Activated CD4-positive, alpha-beta T cell treated with anti-CD3 and anti-CD28 coated beads for 1 hour (primary cell): ENCODE results near the gene OR6J1.
"Not testable (repeated sequence)": the region's sequence is repeated elsewhere in the genome, so short reads cannot be mapped to it uniquely, and the experiment has no call there.

Experiments
- DNase-seq: peaks from one replicate; pipeline ENCODE4 v3.0.0-alpha.2; 2020

Gene OR6J1

DNA sequence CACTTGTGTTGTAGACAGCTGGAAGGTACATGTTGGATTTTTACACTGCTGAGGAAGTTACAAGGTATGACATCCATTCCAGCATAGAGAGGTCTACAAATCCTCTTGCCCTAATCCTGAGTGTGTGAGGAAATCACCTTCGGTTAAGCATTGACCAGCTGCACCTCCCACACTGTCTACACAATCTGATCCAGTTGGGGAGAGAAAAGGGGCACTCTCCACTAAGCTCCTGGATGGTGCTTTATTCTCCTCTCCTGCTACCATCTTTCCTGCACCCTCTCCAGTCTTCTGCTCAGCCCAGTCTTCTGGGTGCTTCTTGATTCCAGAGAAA, at the start of gene OR6J1:
OR6J1 (minus strand) TSS at position 48 of the 331 bp plus-strand sequence. CDS start 9,541 bp downstream, outside the sequence.
- DNase-seq, result no peak

DNA sequence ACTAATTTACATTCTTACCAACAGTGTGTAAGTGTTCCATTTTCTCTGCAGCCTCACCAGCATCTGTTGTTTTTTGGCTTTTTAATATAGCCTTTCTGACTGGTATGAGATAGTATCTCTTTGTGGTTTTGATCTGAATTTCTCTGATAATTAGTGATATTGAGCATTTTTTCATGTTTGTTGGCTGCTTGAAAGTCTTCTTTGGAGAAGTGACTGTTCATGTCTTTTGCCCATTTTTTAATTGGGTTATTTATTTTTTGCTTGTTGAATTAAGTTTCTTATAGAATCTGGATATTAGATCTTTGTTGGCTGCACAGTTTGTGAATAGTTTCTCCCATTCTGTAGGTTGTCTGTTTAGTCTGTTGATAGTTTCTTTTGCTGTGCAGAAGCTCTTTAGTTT, 48.0 kb upstream of the OR6J1 start:
- no peak for DNase-seq

DNA sequence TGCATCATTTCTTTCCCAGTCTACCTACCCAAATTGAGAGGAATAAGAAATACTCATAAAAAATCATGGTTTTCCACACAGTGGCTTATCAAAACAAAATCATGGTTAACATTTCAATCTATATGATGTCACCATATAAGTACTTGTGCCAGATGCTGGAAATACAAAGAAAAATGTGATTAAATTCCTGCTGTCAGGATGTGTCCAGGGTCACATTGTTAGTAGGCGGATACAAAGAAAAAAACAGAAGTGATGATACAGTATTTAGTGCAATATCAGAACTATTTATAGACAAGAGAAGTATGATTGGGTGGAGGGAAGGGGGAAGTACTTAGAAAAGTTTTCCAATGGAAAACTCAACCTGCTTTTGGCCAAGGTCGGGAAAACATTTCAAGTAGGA, 47.0 kb upstream of the OR6J1 start:
- no peak for DNase-seq

DNA sequence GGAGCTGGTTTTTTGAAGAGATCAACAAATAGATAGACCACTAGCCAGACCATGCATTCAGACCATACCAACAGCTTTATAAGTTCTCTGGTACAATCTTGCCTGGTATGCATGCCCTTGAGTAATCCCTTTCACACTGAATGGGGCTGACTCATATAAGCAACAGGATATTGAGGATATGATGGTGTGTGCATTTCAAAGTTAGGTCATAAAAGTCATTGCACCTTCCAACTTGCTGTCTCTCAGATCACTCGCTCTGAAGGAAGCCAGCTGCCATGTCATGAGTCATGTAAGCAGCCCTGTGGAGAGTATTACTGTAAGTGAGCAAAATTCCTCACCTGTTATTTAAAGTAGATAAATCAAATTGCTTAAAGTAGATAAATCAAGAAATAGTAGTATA, 45.0 kb upstream of the OR6J1 start:
- no peak for DNase-seq

DNA sequence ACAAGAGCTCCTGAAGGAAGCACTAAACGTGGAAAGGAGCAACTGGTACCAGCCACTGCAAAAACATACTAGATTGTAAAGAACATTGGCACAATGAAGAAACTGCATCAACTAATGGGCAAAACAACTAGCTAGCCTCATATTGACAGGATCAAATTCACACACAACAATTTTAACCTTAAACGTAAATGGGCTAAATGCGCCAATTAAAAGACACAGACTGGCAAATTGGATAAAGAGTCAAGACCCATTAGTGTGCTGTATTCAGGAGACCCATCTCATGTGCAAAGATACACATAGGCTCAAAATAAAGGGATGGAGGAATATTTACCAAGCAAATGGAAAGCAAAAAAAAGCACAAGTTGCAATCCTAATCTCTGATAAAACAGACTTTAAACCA, 43.8 kb upstream of the OR6J1 start:
- not testable (repeated sequence) for DNase-seq

DNA sequence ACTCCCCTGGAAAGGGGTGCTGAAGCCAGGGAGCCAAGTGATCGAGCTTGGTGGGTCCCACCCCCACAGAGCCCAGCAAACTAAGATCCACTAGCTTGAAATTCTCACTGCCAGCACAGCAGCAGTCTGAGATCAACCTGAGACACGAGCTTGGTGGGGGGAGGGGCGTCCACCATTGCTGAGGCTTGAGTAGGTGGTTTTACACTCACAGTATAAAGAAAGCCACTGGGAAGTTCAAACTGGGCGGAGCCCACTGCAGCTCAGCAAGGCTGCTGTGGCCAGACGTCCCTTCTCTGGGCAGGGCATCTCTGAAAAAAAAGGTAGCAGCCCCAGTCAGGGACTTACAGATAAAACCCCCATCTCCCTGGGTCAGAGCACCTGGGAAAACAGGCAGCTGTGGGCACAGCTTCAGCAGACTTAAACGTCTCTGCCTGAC, 42.0 kb upstream of the OR6J1 start:
- not testable (repeated sequence) for DNase-seq

DNA sequence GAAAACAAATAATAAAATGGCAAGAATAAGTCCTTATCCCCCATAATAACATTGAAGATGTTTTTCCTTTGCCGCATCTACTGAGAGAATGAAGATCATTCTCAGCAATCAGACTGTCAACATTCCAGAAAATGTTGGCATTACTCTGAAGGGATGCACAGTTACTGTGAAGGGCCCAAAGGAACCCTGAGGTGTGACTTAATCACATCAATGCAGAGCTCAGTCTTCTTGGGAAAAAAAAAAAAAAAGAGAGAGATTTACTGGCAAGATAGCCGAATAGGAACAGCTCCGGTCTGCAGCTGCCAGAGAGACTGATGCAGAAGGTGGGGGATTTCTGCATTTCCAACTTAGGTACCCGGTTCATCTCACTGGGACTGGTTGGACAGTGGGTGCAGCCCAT, 41.3 kb upstream of the OR6J1 start:
- DNase-seq, result no peak

DNA sequence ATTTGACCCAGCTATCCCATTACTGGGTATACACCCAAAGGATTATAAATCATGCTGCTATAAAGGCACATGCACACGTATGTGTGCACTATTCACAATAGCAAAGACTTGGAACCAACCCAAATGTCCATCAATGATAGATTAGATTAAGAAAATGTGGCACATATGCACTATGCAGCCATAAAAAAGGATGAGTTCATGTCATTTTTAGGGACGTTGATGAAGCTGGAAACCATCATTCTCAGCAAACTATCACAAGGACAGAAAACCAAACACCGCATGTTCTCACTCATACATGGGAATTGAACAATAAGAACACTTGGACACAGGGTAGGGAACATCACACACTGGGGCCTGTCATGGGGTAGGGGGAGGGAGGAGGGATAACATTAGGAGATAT, 39.3 kb upstream of the OR6J1 start:
- not testable (repeated sequence) for DNase-seq

DNA sequence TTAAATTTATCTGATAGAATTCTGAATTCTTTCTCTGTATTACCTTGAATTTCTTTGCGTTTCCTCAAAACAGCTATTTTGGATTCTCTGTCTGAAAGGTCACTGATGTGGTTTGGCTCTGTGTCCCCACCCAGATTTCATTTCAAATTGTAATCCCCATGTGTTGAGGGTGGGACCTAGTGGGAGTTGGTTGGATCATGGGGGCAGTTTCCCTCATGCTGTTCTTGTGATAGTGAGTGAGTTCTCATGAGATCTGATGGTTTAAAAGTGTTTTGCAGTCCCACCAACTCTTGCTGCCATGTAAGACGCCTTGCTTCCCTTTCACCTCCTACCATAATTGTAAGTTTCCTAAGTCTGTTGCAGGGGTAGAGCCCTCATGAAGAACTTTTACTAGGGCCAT, 34.1 kb upstream of the OR6J1 start:
- DNase-seq, result no peak

DNA sequence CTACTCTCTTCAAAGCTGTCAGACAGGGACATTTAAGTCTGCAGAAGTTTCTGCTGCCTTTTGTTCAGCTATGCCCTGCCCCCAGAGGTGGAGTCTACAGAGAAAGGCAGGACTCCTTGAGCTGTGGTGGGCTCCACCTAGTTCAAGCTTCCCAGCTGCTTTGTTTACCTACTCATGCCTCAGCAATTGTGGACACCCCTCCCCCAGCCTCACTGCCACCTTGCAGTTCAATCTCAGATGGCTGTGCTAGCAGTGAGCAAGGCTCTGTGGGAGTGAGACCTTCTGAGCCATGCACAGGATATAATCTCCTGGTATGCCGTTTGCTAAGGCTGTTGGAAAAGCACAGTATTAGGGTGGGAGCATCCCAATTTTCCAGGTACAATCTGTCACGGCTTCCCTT, 33.4 kb upstream of the OR6J1 start:
- DNase-seq, result not testable (repeated sequence)

DNA sequence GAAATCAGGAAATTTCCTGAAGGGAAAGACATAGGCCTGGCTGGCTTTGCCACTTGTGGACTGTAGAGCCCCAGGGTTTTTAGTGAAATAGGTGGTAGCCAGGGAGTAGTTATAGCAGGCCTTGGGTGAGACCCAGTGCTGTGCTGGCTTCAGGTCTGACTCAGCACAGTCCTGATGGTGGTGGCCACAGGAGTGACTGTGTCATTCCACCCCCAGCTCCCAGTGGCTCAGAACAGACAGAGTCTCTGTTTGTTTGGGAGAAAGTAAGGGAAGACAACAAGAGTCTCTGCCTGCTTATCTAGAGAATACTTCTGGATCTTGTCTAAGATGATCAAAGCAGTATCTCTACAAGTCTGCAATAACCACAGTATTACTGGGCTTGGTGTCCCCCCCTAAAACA, 27.5 kb upstream of the OR6J1 start:
- no peak for DNase-seq

DNA sequence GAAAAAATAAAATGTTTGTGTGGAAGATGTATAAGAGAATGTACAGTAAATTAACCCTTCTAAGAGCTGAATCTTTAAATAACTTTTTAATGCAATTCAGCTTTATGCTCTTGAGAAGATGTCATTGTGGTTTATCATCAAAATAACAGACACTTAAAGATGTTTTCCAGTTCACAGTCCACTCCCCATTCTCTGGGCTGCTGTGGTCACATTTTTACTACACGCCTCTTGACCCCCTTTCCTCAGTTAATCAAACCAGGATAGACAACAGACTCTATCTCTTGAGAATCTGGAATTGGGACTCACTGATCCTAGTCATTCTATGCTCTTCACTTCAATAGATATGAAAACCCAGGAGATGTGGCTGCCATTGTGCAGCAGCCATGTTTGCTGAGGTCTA, 24.7 kb upstream of the OR6J1 start:
- no peak for DNase-seq

DNA sequence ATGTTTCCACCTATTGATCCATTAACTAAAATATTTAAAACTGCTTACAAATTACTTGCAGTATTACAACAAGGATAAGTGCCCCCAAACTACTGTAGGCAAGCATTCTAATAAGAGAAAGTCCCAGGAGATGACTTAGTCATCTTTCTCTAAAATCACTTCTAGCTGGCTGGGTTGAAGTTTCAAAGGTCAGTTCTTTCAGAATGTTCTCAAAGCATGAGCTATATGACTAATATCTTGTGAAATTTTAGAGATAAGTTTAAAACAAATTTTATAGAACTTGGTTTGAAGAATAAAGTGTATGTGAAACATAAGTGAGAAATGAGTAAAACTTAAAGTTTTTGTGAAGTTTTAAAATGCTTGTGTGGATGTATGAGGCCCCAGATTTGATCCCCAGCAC, 24.3 kb upstream of the OR6J1 start:
- DNase-seq, result no peak

DNA sequence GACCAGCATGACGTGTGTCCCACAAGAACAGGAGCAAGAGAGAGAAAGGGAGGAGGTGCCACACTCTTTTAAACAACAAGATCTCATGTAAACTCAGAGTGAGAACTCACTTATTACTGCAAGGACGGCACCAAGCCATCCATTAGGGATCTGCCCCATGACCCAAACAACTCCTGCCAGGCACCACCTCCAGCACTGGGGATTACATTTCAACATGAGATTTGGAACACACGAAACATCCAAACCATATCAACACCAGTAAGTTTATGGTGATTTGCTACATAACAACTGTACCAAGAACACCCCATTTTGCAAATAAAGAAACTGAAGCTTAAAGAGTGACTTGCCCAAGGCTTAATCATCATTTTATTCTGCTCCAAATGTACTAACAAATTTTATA, 23.7 kb upstream of the OR6J1 start:
- DNase-seq, result no peak

DNA sequence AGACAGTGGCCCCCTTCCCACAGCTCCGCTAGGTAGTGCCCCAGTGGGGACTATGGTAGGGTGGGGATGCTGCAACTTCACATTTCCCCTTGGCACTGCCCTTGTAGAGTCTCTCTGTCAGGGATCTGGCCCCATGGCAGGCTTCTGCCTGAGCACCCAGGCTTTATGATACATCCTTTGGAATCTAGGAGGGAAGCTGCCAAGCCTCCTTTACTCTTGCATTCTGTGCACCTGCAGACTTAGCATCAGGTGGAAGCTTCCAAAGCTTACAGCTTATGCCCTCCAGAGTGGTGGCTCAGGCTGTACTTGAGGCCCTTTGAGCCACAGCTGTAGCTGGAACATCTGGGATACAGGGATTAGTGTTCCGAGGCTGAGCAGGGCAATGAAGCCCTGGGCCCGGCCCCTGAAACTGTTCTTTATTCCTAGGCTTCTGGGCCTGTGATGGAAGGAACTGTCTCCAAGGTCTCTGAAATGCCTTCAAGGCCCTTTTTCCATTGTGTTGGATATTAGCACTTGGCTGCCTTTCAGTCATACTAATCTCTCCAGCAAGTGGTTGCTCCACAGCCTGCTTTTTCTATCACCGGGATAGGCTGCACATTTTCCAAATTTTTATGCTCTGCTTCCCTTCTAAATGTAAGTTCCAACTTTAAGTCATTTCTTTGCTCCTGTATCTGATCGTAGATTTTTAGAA, 22.2 kb upstream of the OR6J1 start:
- DNase-seq, result no peak

DNA sequence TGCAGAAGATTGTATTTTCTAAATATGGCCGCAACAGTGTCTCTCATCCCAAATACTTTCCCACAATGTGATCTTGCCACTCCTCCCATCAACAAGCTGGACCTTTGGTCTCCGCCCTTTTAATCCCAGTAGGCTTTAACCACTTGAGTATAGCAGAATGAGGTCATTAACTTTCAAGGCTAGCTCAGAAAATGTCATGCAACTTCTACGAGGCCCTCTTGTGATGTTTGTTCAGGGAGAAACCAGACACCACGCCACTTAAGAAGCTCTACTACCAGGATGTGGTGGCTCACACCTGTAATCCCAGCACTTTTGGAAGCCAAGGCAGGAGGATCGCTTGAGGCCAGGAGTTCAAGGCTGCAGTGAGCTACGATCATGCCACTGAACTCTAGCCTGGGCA, 20.1 kb upstream of the OR6J1 start:
- DNase-seq, result no peak

DNA sequence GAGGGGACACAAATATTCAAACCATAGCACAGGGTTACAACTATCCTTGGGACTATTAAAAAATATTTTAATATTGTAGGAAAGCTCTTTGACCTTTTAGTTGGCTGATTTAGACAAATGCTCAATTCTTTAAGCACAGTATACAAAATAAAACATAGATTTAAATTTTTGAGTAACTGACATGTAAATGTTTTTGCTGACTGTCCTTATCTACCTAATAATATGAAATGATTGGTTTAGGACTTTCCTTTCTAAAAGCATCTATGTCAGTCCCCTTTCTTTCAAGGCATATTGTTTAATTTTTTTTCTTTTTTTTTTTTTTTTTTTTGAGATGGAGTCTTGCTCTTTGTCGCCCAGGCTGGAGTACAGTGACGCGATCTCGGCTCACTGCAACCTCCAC, 16.5 kb upstream of the OR6J1 start:
- DNase-seq, result no peak

DNA sequence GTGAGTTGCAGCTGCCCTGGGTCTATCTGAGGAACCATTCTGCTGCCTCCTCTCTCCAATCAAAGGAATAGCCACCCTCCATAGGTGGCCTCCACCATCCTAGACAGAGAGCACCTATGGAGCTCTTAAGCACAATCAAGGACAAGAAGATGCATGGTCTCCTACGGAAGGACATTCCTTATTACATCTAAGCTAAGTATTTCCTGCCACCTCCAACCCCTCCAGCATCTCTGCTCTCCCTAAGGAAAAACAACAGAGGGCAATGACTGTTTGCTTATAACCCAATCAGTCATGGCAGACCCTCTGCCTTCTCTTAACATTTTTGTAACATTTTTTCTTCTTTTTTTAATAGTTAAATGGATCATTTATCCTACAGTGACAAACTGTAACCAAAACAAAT, 14.8 kb upstream of the OR6J1 start:
- DNase-seq, result no peak

DNA sequence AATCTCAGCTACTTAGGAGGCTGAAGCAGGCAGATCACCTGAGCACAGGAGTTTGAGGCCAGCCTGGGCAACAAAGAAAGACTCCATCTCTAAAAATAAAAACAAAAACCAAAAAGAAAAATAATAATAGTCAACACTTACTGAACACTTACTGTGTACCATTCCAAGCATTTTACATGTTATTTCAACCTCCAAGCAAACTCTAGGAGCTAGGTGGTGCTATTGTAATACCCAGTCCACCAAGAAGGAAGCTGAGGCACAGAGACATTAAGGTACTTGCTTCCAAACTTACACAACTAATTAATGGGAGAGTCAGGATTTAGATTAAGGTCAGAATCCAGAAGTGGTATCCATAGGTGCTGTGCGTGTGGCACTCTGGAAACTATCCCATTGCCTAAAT, 13.7 kb upstream of the OR6J1 start:
- DNase-seq, result no peak

DNA sequence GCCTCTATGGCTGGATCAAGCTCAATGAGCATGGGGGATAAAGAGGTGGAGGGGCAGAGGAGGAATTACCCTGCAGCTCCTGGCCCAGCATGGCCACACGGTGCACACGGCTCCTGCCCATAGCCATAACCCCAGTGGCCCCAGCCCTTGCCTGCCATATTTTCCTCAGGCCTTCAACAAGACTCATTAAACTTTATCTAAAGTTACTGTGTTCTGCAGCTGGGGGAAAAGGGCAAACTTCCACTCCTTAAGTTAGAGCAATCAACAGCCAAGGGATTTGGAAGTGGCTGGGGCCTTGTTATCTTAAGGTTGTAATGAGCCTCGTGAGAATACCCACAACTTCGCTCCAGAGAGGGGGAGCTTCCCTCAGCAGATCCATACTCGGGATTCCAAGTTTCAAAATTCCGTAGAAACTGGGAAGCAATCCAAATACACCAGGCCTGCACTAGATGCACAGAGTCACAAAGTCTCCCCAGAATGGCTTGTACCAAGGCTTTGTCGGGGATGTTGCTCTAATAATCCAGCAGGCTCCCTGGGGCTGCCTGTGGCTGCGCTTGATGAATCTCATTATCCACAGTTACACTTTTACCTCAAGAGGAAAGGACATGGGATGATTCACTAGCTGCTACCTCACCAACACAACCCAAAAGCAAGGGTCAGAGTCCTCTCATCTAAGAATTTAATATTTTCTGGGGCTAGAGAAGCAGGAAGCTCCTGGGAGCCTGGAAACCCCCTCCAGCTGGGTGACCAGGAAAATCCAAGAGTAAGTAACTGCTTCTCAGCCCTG, 13.0 kb upstream of the OR6J1 start:
- no peak for DNase-seq

DNA sequence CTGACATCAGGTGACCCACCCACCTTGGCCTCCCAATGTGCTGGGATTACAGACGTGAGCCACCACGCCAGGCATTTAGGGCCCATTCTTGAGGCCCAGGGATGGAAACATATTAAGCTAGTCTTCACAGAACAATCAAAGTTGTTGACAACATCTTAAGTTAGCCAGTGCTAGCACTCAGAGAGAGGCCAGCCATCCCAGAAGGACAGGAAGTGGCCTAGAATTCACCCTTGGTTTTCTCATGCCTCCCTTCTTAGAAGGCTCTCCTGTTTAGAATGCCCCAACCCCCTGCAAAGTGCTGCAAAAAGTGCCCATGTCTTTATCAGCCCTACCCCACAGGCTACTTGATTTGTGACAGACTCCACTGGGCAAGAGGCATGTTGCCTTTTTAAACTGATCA, 12.1 kb upstream of the OR6J1 start:
- DNase-seq, result no peak

DNA sequence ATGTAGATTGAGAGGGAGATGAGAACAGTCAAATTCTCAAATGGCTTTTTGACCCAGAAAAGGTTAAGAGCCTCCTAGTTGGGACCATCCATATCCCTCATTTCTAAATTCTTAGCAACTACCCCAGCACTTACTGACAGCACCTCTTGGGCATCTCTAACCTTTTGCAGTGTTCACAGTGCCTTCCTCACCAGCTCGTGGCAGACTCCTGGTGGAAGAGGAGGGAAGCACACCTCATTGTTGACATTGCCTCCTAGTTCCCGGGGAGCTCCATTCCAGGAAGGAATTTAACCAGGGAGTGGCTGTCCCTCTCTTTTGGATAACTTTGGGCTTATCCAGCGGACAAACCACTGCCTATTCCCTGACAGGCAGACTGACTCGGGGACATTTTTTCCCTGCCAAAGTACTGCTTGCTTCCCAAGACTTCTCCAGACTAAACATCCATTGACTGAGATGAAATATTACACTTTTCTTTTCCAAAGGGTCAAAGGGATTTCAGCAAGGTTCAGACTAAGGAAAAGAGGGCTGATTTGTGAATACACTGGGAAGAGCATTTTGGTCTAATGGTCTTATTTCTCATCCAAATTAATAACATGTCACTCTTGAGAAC, 9.0 kb upstream of the OR6J1 start:
- DNase-seq, result peak; percentile 25

DNA sequence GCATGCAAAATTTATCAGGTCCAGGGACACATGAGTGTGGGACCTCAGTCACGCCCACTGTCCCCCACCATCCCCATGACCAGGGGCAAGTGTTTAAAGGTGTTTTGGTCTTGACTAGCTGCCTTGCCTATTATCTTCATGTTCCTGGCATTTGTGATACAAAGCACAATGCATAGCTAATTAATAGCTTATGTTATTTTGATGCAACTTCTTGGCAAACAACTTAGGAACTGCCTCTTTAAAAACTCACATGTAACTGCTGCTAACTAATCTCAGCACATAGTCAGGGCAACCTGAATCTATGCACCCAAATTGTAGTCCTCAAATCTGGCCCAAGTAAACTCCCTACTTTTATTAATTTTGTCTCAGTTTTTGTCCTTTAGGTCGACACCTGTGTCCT, 7.4 kb upstream of the OR6J1 start:
- DNase-seq, result no peak

DNA sequence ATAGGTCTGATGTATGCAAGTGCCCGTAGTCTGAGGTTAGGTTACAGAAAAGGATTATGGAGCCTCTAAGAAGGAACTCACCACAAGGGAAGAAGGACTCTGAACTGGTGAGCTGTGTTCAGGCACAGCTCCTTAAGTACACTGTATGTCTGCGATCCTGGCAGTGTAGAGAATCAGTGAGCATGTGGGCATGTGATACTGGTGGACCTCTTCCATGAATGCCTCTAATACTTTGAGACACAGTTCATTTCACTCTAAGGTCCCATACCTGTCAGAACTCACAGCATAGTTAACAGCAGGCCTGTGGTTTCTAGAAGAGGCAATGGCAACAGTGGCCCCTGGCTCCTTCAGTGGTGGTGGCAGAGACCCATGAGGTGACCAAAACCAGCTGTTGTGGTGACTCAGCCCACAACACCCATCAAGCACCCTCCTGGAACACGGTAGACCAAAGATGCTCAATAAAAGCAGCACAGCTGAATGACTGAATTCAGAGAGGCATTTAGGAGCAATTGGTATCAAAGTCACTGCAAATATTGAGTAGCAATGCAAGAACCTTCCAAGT, 6.9 kb upstream of the OR6J1 start:
- DNase-seq, result no peak
